ENCODE data around the gene ELF1. TPM values are rescaled to one million over a fixed set of nuclear protein-coding genes. Genes with fewer than 3 reads are reported as not detected.

The ELF1 gene
- total RNA-seq, 1 experiment from 2014 or later, result 15.3 TPM

DNA sequence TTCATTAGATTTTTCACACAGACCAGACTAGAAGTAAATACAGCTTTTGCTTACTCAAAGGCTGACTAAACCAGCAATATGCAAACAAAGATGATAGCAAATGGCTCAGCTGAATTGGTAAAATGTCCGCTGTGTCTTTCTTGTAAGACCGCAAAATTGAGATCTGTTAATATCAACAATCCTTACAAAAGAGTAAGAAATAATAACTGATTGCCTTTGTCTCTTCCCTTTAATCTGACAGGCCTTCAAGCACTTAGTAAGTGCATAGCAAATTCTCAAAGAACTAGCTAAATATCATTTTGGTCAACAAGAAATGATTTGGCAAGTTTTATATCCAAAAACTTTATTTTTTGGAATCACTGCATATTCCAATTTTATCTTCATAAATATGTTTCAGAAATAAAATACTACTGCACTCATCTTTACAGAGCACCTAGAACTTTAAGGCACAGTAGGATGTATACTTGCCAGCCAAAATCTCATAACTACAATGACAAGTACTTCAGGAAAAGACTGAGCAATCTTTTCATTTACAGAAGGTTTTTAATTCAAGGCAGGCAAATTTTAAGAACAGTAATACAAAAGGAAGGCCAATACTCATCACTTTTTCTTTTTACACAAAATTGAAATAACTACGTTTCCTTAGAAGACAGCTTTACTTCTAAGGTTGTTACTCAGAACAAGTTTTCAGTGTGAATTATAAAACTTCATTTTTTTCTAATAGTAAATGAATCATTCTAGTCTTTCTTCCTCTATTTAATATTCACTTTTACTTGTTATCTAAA lies 1.1 kb downstream of the ELF1 start:
- peak overlapping the region; percentile 91 for H3K9ac ChIP-seq (ENCODE audit: low read length)
- peak overlapping the region; percentile 86 for H3K4me2 ChIP-seq (ENCODE audit: low read length)
- H3K79me2 ChIP-seq (ENCODE audit: low read length), result peaks cover 59% of the 10 kb centered on the region
- 0 out of 2 replicates have a peak overlapping the region, but pooled peaks have one; percentile 4 for H2AFZ ChIP-seq (ENCODE audit: low read length)
- H3K9me2 ChIP-seq (replicated peaks; ENCODE audit: low read length), result no peaks in the 10 kb centered on the region
- H3K36me3 ChIP-seq (ENCODE audit: low read depth, low read length), result no peaks in the 10 kb centered on the region
- peak; percentile 59 for DNase-seq
- no peaks in the 10 kb centered on the region for H3K27me3 ChIP-seq (ENCODE audit: low read length)
- H3K4me3 ChIP-seq (ENCODE audit: low read length), result peak overlapping the region; percentile 74
- TF ChIP-seq EZH2 (IDR thresholded peaks at IDR 0.05; ENCODE audit: low read length, unreplicated experiment) (no peak), EZH2phosphoT487 (IDR thresholded peaks at IDR 0.05; ENCODE audit: borderline replicate concordance, low read length) (no peak)
- TF ChIP-seq, protein P1, sequence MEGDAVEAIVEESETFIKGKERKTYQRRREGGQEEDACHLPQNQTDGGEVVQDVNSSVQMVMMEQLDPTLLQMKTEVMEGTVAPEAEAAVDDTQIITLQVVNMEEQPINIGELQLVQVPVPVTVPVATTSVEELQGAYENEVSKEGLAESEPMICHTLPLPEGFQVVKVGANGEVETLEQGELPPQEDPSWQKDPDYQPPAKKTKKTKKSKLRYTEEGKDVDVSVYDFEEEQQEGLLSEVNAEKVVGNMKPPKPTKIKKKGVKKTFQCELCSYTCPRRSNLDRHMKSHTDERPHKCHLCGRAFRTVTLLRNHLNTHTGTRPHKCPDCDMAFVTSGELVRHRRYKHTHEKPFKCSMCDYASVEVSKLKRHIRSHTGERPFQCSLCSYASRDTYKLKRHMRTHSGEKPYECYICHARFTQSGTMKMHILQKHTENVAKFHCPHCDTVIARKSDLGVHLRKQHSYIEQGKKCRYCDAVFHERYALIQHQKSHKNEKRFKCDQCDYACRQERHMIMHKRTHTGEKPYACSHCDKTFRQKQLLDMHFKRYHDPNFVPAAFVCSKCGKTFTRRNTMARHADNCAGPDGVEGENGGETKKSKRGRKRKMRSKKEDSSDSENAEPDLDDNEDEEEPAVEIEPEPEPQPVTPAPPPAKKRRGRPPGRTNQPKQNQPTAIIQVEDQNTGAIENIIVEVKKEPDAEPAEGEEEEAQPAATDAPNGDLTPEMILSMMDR (conservative IDR thresholded peaks at IDR 0.05; ENCODE audit: low read depth, low read length), result no peak
- peak; percentile 65 for ATAC-seq
- H3K27ac ChIP-seq (ENCODE audit: low read length), result peak overlapping the region; percentile 91
- intact Hi-C loops (cut with micrococcal nuclease), result loop anchor here (1.0 to 2.0 kb wide), 2 partner anchors 10 to 37 kb away; no protein-coding TSS in a partner anchor
- peaks cover 14% of the 10 kb centered on the region for H3K4me1 ChIP-seq (ENCODE audit: insufficient read depth, low read length)
- ChIA-PET POLR2A (ENCODE audit: unreplicated experiment) (no interaction called here), CTCF (interaction anchor here (0.6 kb wide), 1 partner anchor 115 kb away, joined by 3 read pairs; the partner anchor contains the start of gene KBTBD6)
- no TSS peak for BruUV-seq (replicated peaks)
- H3F3A ChIP-seq (ENCODE audit: low read length, unreplicated experiment), result no peaks in the 10 kb centered on the region
- H3K9me3 ChIP-seq (ENCODE audit: low read length), result no peaks in the 10 kb centered on the region
- H4K20me1 ChIP-seq (ENCODE audit: low read length), result no peaks in the 10 kb centered on the region

DNA sequence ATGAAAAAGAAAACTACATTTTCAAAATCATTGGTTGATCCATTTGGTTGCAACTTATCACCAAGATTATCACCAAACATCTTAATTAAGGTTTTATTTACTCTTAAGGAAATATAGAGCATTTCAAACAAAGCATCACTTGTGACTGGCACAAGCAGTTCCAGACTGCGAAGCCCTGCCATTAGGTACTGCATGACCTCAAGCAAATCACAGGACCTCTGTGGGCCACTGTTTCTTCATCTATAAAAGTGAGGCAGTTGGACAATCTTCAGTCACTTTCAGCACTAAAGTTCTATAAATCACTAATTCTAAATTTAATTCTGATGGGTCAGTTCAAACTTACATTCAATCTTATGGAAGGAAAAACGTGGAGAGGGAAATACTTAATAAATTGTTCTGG lies 2.0 kb downstream of the ELF1 start:
- Histone ChIP-seq H3K4me3 (ENCODE audit: low read length) (peak overlapping the region; percentile 74), H4K20me1 (ENCODE audit: low read length) (no peaks in the 10 kb centered on the region), H3K4me1 (ENCODE audit: insufficient read depth, low read length) (peaks cover 14% of the 10 kb centered on the region), H3K9me3 (ENCODE audit: low read length) (no peaks in the 10 kb centered on the region), H3K4me2 (ENCODE audit: low read length) (peak overlapping the region; percentile 86), H3K36me3 (ENCODE audit: low read depth, low read length) (no peaks in the 10 kb centered on the region), H3F3A (ENCODE audit: low read length, unreplicated experiment) (no peaks in the 10 kb centered on the region), H3K9ac (ENCODE audit: low read length) (peak overlapping the region; percentile 91), H3K27me3 (ENCODE audit: low read length) (no peaks in the 10 kb centered on the region), H3K79me2 (ENCODE audit: low read length) (peaks cover 61% of the 10 kb centered on the region), H3K9me2 (replicated peaks; ENCODE audit: low read length) (no peaks in the 10 kb centered on the region), H2AFZ (ENCODE audit: low read length) (no peak overlapping the region), H3K27ac (ENCODE audit: low read length) (peak overlapping the region; percentile 91)
- CTCF ChIA-PET, result interaction anchor here (0.6 kb wide), 1 partner anchor 115 kb away, joined by 3 read pairs; the partner anchor contains the start of gene KBTBD6
- intact Hi-C loops (cut with micrococcal nuclease), result loop anchor here (1.0 kb wide), 1 partner anchor 9 kb away; no protein-coding TSS in a partner anchor
- TF ChIP-seq EZH2 (IDR thresholded peaks at IDR 0.05; ENCODE audit: low read length, unreplicated experiment), result no peak
- no peak for TF ChIP-seq EZH2phosphoT487 (IDR thresholded peaks at IDR 0.05; ENCODE audit: borderline replicate concordance, low read length)
- TF ChIP-seq, protein P1 (conservative IDR thresholded peaks at IDR 0.05; ENCODE audit: low read depth, low read length), result no peak
- ATAC-seq (no peak; the same call in 1 of the 2 replicates), DNase-seq (no peak)
- POLR2A ChIA-PET (ENCODE audit: unreplicated experiment), result no interaction called here
- no TSS peak for BruUV-seq (replicated peaks)

DNA sequence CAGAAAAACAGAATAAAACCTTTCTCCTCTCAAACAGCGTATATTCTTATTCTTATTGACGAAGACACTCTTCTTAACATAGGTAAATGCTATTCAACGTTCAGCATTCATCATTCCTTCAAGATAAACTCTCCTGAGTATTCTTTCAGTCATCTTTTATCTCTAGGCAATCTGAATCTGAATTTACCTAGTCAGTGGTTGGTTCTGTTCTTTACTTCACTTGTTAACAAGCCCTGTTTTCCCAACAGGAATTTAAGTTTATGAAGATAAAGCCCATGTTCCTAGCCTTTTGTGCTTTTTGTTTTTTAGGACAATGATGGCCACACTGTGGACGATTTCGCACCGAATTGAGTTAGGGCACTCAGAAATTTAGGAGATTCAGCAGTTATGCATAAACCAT lies 3.2 kb downstream of the ELF1 start:
- ChIA-PET POLR2A (ENCODE audit: unreplicated experiment) (no interaction called here), CTCF (no interaction called here)
- no peak for ATAC-seq
- intact Hi-C loops (cut with micrococcal nuclease), result no loop called here
- BruUV-seq (replicated peaks), result no TSS peak
- Histone ChIP-seq H3K4me3 (ENCODE audit: low read length) (no peak overlapping the region), H3K27ac (ENCODE audit: low read length) (no peak overlapping the region), H3K9ac (ENCODE audit: low read length) (no peak overlapping the region), H3F3A (ENCODE audit: low read length, unreplicated experiment) (no peaks in the 10 kb centered on the region), H3K4me2 (ENCODE audit: low read length) (peak overlapping the region; percentile 28; the same call in 1 of the 2 replicates), H3K36me3 (ENCODE audit: low read depth, low read length) (no peaks in the 10 kb centered on the region), H3K4me1 (ENCODE audit: insufficient read depth, low read length) (peaks cover 14% of the 10 kb centered on the region), H2AFZ (ENCODE audit: low read length) (no peak overlapping the region), H3K27me3 (ENCODE audit: low read length) (no peaks in the 10 kb centered on the region), H4K20me1 (ENCODE audit: low read length) (no peaks in the 10 kb centered on the region), H3K79me2 (ENCODE audit: low read length) (peaks cover 62% of the 10 kb centered on the region), H3K9me2 (replicated peaks; ENCODE audit: low read length) (no peaks in the 10 kb centered on the region), H3K9me3 (ENCODE audit: low read length) (no peaks in the 10 kb centered on the region)
- TF ChIP-seq EZH2phosphoT487 (IDR thresholded peaks at IDR 0.05; ENCODE audit: borderline replicate concordance, low read length) (no peak), EZH2 (IDR thresholded peaks at IDR 0.05; ENCODE audit: low read length, unreplicated experiment) (no peak)
- TF ChIP-seq, protein P1 (conservative IDR thresholded peaks at IDR 0.05; ENCODE audit: low read depth, low read length), result no peak
- DNase-seq, result no peak

Measured in PC-3 (cell line).